PFSK-1 (cell line): ENCODE results near the gene OARD1.

Experiments
- FOXP2 ChIP-seq: optimal IDR thresholded peaks from 2 replicates; pipeline ENCODE3; 2011; ENCODE audit warnings: borderline replicate concordance, control low read depth, inconsistent platforms; ENCODE audit not compliant: insufficient read depth; ENCODE audit errors: extremely low read length, extremely low read depth
- POLR2AphosphoS5 ChIP-seq: IDR thresholded peaks from 2 replicates; pipeline ENCODE4 v1.6.1; 2012; ENCODE audit warnings: low read depth, mild to moderate bottlenecking, control low read depth, low read length, moderate library complexity
- SIN3A ChIP-seq: IDR thresholded peaks from 2 replicates; pipeline ENCODE4 v1.6.1; 2012; ENCODE audit warnings: mild to moderate bottlenecking, low read length, moderate library complexity, borderline replicate concordance; ENCODE audit not compliant: insufficient read depth
- TAF1 ChIP-seq: IDR thresholded peaks from 2 replicates; pipeline ENCODE4 v1.6.1; 2012; ENCODE audit warnings: low read length, control low read depth, borderline replicate concordance; ENCODE audit not compliant: insufficient read depth
- TF ChIP-seq, protein P1 (sequence below), 2 experiments: IDR thresholded peaks; 2 replicates each; pipeline versions ENCODE4 v1.6.1 to v1.8.0; 2011 to 2012; ENCODE audit warnings: low read depth in 2 of 2, low read length in 2 of 2, control low read depth in 1 of 2, inconsistent platforms in 1 of 2, mild to moderate bottlenecking in 1 of 2, moderate library complexity in 1 of 2; ENCODE audit not compliant: insufficient read depth in 1 of 2

DNA sequence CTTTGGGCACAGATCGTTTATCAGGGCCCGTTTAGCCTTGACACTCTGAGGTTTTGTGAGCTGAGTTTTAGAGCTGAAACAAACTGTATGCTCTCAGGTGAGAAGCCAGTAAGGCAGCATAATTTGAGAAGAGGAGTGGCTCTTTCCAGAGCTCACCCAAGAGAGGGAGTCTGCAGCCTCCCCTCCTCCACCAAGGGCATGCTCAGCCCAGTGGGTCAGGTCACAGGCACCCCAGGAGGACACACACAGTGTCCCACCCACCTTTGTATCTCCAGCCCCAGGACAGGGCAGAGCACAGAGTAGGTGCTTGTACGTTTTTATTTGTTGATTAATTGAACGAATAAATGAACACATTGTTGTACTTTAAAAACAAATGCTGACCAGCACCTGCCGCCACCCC lies 26.5 kb downstream of the OARD1 start:
- TF ChIP-seq POLR2AphosphoS5 (no peak), SIN3A (no peak), TAF1 (no peak), FOXP2 (no peak)
- TF ChIP-seq, protein P1, sequence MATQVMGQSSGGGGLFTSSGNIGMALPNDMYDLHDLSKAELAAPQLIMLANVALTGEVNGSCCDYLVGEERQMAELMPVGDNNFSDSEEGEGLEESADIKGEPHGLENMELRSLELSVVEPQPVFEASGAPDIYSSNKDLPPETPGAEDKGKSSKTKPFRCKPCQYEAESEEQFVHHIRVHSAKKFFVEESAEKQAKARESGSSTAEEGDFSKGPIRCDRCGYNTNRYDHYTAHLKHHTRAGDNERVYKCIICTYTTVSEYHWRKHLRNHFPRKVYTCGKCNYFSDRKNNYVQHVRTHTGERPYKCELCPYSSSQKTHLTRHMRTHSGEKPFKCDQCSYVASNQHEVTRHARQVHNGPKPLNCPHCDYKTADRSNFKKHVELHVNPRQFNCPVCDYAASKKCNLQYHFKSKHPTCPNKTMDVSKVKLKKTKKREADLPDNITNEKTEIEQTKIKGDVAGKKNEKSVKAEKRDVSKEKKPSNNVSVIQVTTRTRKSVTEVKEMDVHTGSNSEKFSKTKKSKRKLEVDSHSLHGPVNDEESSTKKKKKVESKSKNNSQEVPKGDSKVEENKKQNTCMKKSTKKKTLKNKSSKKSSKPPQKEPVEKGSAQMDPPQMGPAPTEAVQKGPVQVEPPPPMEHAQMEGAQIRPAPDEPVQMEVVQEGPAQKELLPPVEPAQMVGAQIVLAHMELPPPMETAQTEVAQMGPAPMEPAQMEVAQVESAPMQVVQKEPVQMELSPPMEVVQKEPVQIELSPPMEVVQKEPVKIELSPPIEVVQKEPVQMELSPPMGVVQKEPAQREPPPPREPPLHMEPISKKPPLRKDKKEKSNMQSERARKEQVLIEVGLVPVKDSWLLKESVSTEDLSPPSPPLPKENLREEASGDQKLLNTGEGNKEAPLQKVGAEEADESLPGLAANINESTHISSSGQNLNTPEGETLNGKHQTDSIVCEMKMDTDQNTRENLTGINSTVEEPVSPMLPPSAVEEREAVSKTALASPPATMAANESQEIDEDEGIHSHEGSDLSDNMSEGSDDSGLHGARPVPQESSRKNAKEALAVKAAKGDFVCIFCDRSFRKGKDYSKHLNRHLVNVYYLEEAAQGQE (IDR thresholded peaks at IDR 0.05; ENCODE audit: insufficient read depth in 1 of 2, low read depth in 2 of 2, low read length in 2 of 2) = no peak
